K562 (cell line): ENCODE results near the gene NINJ1. TPM values are rescaled to one million over a fixed set of nuclear protein-coding genes. Genes with fewer than 3 reads are reported as not detected.

ENCODE experiments used
- CCNT2 ChIP-seq: IDR thresholded peaks from 2 replicates; pipeline ENCODE4 v1.6.1; 2011; ENCODE audit warnings: borderline replicate concordance, low read depth, mild to moderate bottlenecking, moderate library complexity, mixed read lengths, low read length; ENCODE audit not compliant: insufficient read length; ENCODE audit errors: extremely low read depth
- CTBP1 ChIP-seq: fragments of 450-650 bp; IDR thresholded peaks from 2 replicates; pipeline ENCODE4 v1.6.1; 2016; ENCODE audit warnings: borderline replicate concordance
- ESRRA ChIP-seq: fragments of 450-650 bp; IDR thresholded peaks from 2 replicates; pipeline ENCODE4 v1.6.1; 2014; ENCODE audit warnings: low read depth, mild to moderate bottlenecking, moderate library complexity, borderline replicate concordance
- FIP1L1 ChIP-seq: fragments of 200-400 bp; formaldehyde crosslinking; IDR thresholded peaks from 2 replicates; pipeline ENCODE4 v1.6.1; 2018; ENCODE audit warnings: mild to moderate bottlenecking, low read depth, low read length; ENCODE audit not compliant: poor library complexity, severe bottlenecking
- GATAD2A ChIP-seq: fragments of 450-650 bp; IDR thresholded peaks from 2 replicates; pipeline ENCODE4 v1.6.1; 2017
- GATAD2B ChIP-seq: fragments of 450-650 bp; IDR thresholded peaks from 2 replicates; pipeline ENCODE4 v1.6.1; 2017; ENCODE audit warnings: mild to moderate bottlenecking, borderline replicate concordance
- HMGN3 ChIP-seq: IDR thresholded peaks from 2 replicates; pipeline ENCODE4 v1.6.1; 2011; ENCODE audit warnings: borderline replicate concordance, low read depth, mild to moderate bottlenecking, mixed read lengths, low read length; ENCODE audit not compliant: insufficient read length; ENCODE audit errors: extremely low read depth
- HNRNPL ChIP-seq: fragments of 200-400 bp; formaldehyde crosslinking; IDR thresholded peaks from 2 replicates; pipeline ENCODE4 v1.6.1; 2017; ENCODE audit warnings: low read depth, mild to moderate bottlenecking, low read length
- MCM3 ChIP-seq: fragments of 450-650 bp; IDR thresholded peaks from 2 replicates; pipeline ENCODE4 v1.6.1; 2016
- PHF8 ChIP-seq: fragments of 200-600 bp; sonication (generic); IDR thresholded peaks from 2 replicates; pipeline ENCODE4 v1.6.1; 2012; ENCODE audit warnings: mixed run types, mild to moderate bottlenecking, inconsistent platforms, low read length, moderate library complexity, borderline replicate concordance
- POLR2G ChIP-seq: fragments of 200-400 bp; formaldehyde crosslinking; IDR thresholded peaks from 2 replicates; pipeline ENCODE4 v1.6.1; 2017; ENCODE audit warnings: low read depth, mild to moderate bottlenecking, antibody characterized with exemption, low read length, moderate library complexity
- PPARD ChIP-seq: fragments of 250-450 bp; sonication (Bioruptor Pico); IDR thresholded peaks from 2 replicates; pipeline ENCODE4 v1.8.0; 2022; ENCODE audit warnings: inconsistent platforms, mild to moderate bottlenecking, moderate library complexity
- RBM25 ChIP-seq: fragments of 200-400 bp; formaldehyde crosslinking; IDR thresholded peaks from 2 replicates; pipeline ENCODE4 v1.6.1; 2018; ENCODE audit warnings: low read length, low read depth, moderate library complexity; ENCODE audit not compliant: severe bottlenecking
- RBM39 ChIP-seq: fragments of 200-400 bp; formaldehyde crosslinking; optimal IDR thresholded peaks from 2 replicates; pipeline ENCODE3; 2018; ENCODE audit warnings: low read depth, low read length
- SP1 ChIP-seq: sonication (generic); formaldehyde crosslinking; IDR thresholded peaks from 2 replicates; pipeline ENCODE4 v1.8.1; 2022; ENCODE audit warnings: mild to moderate bottlenecking, missing genetic modification reagents
- STAT5A ChIP-seq: IDR thresholded peaks from 2 replicates; pipeline ENCODE4 v1.6.1; 2012; ENCODE audit warnings: low read length, inconsistent platforms, borderline replicate concordance
- STAT5B ChIP-seq: fragments of 250-450 bp; sonication (Bioruptor Pico); IDR thresholded peaks from 2 replicates; pipeline ENCODE4 v1.8.0; 2021; ENCODE audit warnings: mild to moderate bottlenecking, inconsistent platforms
- ZBTB17 ChIP-seq: fragments of 450-650 bp; formaldehyde crosslinking; IDR thresholded peaks from 2 replicates; pipeline ENCODE4 v1.4.0; 2020; ENCODE audit warnings: mild to moderate bottlenecking
- ZBTB34 ChIP-seq: fragments of 250-450 bp; sonication (Bioruptor Pico); IDR thresholded peaks from 2 replicates; pipeline ENCODE4 v1.8.0; 2021; ENCODE audit warnings: mild to moderate bottlenecking, moderate library complexity
- ZFX ChIP-seq: sonication (generic); formaldehyde crosslinking; IDR thresholded peaks from 2 replicates; pipeline ENCODE4 v1.8.0; 2022; ENCODE audit warnings: mild to moderate bottlenecking, missing genetic modification reagents, moderate library complexity
- ZNF124 ChIP-seq: sonication (generic); formaldehyde crosslinking; IDR thresholded peaks from 2 replicates; pipeline ENCODE4 v1.8.1; 2022; ENCODE audit warnings: missing genetic modification reagents
- ZNF324 ChIP-seq: fragments of 250-450 bp; sonication (Bioruptor Pico); IDR thresholded peaks from 2 replicates; pipeline ENCODE4 v1.4.0; 2020; ENCODE audit warnings: mild to moderate bottlenecking
- ZNF780A ChIP-seq: fragments of 250-450 bp; sonication (Bioruptor Pico); IDR thresholded peaks from 2 replicates; pipeline ENCODE4 v1.5.0; 2021; ENCODE audit warnings: mild to moderate bottlenecking
- polyA plus RNA-seq, 8 experiments: library from polyadenylated mRNA; depleted of rRNA in 4 of 8; stranded (reverse) in 5 of 8; unstranded in 3 of 8; fragments of >200 nt; fragmentation: Nextera tagmentation in 2 of 8; fragmentation: Illumina TruSeq in 1 of 8; extraction: Ambion mirVana in 2 of 8; extraction: Trizol in 1 of 8; gene quantifications; 2 replicates each; pipeline versions ENCODE4 v1.2.1 to v1.2.3, GENCODE V29; 2011 to 2014; ENCODE audit warnings: inconsistent platforms in 1 of 8, missing spikeins in 1 of 8
- total RNA-seq, 7 experiments: library from RNA; depleted of rRNA in 6 of 7; stranded (reverse); fragments of >200 nt in 6 of 7; fragmentation: Illumina TruSeq in 2 of 7; extraction: Trizol in 2 of 7; gene quantifications; 2 replicates each; pipeline versions ENCODE4 v1.2.1 to v1.2.3, GENCODE V29; 2011 to 2021; ENCODE audit warnings: low replicate concordance in 1 of 7
- TF ChIP-seq, protein P1 (sequence below): fragments of 250-450 bp; sonication (Bioruptor Pico); IDR thresholded peaks from 2 replicates; pipeline ENCODE4 v1.4.0; 2020; ENCODE audit warnings: borderline replicate concordance

Gene NINJ1
- total and polyA plus RNA-seq, 9 of the 15 experiments (the other 6 are each of a cell fraction or from before 2014, with no cell fraction given): 0.13 to 8.4 (median 4.9) TPM

GRCh38 chr9:93096131-93096802 lies 37.8 kb downstream of the NINJ1 start, which contains the start of gene CARD19 (continued):
- TF ChIP-seq HNRNPL (peak; percentile 88), ZFX (peak; percentile 59), STAT5A (no peak), RBM25 (peak; percentile 4), CCNT2 (peak; percentile 37), PPARD (CRISPR knock-in tag) (no peak), PHF8 (peak; percentile 65; the same call in 1 of the 2 replicates), RBM39 (no peak), ZNF324 (CRISPR knock-in tag) (no peak), ESRRA (peak; percentile 70; the same call in 1 of the 2 replicates), MCM3 (no peak), HMGN3 (peak; percentile 23), POLR2G (peak; percentile 76), ZBTB34 (CRISPR knock-in tag) (no peak), ZBTB17 (CRISPR knock-in tag) (0 out of 2 replicates have a peak, but pooled peaks have one; percentile 60), ZNF124 (no peak), STAT5B (CRISPR knock-in tag) (no peak), CTBP1 (peak; percentile 53), GATAD2B (peak; percentile 65; the same call in 1 of the 2 replicates), SP1 (CRISPR knock-in tag) (0 out of 2 replicates have a peak, but pooled peaks have one; percentile 2), ZNF780A (CRISPR knock-in tag) (no peak), GATAD2A (0 out of 2 replicates have a peak, but pooled peaks have one; percentile 62), FIP1L1 (peak; percentile 31)
- TF ChIP-seq, protein P1, sequence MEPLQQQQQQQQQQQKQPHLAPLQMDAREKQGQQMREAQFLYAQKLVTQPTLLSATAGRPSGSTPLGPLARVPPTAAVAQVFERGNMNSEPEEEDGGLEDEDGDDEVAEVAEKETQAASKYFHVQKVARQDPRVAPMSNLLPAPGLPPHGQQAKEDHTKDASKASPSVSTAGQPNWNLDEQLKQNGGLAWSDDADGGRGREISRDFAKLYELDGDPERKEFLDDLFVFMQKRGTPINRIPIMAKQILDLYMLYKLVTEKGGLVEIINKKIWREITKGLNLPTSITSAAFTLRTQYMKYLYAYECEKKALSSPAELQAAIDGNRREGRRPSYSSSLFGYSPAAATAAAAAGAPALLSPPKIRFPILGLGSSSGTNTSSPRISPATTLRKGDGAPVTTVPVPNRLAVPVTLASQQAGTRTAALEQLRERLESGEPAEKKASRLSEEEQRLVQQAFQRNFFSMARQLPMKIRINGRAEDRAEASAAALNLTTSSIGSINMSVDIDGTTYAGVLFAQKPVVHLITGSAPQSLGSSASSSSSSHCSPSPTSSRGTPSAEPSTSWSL (CRISPR knock-in tag): peak; percentile 17; the same call in 1 of the 2 replicates
